HG02798 (cell line): ENCODE measurements around the gene ILDR1.
A peak's percentile ranks its signal among the peaks of the same experiment; 100 is the strongest.
"Not testable (repeated sequence)": the region's sequence is repeated elsewhere in the genome, so short reads cannot be mapped to it uniquely, and the experiment has no call there.

ENCODE experiments used
- ATAC-seq: cut with Tn5 transposase; IDR thresholded peaks from one replicate; pipeline ENCODE4 v1.9.1; 2021; ENCODE audit warnings: mild to moderate bottlenecking; ENCODE audit not compliant: unreplicated experiment, poor library complexity

Gene ILDR1

DNA sequence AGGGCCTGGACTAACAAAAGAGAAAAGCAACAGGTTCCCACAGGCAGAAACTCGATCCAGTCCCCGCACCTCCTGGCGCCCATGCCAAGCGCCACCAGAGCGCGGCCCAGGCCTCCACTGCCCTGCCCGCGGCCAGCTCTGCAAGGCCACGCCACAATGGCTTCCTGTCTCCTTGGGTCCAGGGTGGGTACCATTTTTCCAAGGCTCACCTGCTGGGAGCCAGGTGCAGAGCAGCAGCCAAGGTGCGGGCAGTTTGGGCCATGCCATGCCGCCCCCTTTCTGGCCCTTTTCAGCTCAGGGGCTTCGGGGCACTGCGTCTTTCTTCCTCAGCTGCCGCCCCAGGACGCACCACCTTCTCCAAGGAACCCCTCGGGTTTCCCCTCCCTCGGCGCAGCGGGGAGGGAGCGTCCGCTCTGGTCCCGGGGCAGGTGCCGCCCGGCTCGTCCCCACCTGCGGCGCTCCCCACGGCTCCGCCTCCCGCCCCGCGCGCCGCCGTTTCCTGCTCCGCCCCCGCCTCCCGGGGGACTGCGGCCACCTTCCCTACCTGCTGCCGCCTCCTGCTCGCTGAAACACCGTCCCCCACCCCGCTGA, at the start of gene ILDR1:
ILDR1 (minus strand) TSS at position 437 of the 591 bp plus-strand sequence; CDS start at position 267, 170 bp downstream.
- ATAC-seq, result peak; percentile 52

DNA sequence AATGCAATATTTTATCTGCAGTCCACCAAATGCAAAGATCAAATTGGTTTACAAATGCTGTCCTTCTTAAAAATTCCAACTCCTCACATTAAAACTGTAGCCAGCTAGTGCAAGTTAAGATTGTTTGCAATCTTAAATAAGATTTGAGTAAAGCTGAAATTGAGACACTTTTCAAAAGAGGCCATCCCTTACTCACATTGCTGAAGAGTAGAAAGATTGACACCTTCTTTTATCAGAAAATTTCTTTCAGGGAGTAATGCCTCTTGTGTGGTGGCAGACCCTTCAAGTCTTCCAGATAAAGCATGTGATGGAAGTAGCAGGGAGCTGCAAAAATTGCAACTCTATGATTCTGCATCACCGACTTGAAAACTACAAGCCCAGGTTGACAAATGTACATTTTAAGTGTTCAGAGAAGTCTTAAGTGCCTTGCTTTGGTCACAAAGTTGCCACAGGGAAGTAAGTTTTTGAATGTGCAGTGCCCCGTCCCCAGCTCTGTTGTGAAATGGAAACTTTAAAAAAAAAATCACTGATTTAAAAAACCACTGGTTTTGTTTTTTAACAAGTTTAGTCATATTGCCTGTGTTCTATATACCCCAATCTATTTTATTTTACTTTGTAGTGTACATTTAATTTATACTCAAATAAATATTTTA, 45.7 kb upstream of the ILDR1 start:
- ATAC-seq, result peak; percentile 42

- peak; percentile 46 for ATAC-seq
These were observed 45.1 kb upstream of the ILDR1 start for GRCh38 chr3:122067214-122067550.

DNA sequence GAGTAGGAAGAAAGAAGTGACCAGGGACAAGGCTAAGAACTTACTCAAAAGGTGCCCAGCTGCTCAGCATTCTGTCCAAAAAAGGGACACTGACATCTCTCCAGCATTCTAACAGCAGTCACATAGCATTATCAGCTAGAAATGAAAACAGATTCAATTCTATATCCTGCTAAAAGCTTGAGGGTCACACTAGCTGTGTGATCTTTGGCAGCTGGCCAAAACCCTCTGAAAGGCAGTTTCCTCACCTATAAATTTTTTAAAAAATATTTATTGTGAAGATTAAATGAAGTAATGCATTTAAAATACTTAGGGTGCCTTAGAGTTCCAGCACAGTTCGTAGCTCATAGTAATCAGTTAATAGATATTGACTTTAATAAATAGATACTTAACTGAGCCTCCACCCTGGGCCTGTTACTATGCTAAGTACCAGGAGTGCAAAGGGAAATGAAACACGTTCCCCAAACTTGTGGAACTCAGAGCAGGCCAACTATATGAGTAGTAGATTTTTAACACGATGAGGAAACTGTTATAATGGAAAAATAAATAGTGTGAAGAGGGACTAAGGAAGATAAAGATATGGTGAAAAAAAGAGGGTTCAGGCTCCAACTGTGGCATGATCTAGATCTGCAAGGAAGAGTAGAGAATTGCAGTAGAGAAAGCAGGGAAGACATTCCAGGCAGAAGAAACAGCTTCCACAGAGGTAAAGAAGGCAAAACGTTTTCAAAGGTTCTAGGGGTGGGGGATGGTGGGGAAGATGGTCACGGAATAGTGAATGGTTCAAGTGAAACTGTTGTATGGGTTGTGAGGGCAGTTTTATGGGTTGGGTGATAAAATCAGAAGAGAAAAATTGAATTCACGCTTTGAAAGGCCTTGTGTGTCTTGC, 44.5 kb upstream of the ILDR1 start:
- ATAC-seq, result peak; percentile 17

GRCh38 chr3:122064326-122064725, 42.3 kb upstream of the ILDR1 start:
- ATAC-seq, result no peak

DNA sequence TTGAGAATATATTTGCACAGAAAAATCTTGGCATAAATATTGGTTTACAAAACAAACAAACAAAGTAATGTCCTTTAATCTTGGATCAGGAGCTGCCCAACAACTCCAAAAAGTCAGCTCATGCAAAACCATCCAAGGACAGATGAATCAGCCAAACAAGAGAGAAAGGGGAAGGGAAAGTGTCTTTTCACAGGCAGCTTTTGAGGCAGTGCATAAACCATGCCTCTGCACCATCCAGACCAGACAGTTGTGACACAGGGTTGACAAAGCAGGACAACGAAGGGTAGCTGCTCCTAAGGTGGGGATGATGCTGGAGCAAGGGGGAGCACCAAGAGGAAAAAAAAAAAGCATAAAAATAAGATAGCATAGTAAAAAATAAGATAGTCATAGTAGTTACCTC, 41.9 kb upstream of the ILDR1 start:
- peak; percentile 37 for ATAC-seq

- no peak for ATAC-seq
These were observed 38.1 kb upstream of the ILDR1 start for GRCh38 chr3:122060040-122060698.

DNA sequence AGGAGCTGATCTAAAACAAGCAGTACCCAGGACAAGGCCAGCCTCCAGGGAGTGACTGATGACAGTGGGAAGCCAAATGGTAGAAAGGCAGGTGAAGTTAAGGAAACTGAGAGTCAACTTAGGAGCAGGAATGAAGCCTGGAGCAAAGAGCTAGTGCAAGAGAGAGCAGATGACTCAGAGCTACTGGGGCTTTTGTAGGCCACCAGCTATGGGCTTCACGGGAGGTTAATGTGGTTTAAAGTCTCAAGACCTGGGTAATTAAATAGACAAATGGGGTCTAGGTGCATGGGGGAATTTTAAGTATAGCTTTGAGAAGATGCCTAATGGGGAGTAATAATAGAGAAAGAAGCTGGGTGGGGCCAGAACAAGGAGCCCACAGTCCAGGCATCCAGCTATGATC, 36.2 kb upstream of the ILDR1 start:
- peak; percentile 45 for ATAC-seq

DNA sequence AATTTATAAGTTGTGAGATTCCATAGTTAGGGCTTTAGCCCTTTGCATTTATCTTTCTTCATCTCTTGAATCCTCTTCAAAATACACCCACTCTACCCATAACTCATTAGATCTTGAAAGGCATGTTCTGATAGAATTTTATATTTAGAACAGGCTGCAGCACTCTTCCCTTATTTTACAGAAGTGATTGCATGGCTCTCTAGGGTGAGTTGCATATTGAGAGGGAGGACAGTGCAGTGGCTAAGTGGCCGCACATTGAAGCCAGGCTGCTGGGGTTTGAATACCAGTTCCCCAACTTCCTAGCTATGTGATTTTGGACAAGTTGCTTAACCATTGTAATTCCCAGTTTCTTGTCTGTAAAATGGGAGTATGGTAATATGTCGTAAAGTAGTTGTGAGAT, 35.6 kb upstream of the ILDR1 start:
- ATAC-seq, result no peak

DNA sequence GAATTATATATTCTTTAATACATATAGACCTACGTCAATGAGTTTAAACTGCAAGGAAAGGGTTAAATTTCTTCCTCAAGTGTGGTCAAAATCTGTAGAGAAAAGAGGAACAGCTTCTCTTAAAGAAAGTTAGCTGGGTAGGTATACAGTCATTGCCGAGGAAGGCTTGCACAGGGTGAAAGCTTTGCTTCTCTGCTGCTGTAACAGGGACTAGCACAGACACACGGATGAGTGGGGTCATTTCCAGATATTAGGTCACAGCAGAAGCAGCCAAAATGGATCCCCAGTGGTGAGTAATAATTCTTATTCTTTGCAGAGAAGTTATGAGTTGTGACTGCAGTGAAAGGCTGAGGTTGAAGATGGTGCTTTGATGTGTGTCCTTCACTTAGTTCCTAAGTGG, 33.2 kb upstream of the ILDR1 start, which contains the start of gene CD86:
CD86 (plus strand) TSS at position 148 of the 400 bp plus-strand sequence; CDS start at position 276, 128 bp downstream.
- peak; percentile 86 for ATAC-seq

GRCh38 chr3:122052968-122053367, 30.9 kb upstream of the ILDR1 start:
- peak; percentile 61 for ATAC-seq

DNA sequence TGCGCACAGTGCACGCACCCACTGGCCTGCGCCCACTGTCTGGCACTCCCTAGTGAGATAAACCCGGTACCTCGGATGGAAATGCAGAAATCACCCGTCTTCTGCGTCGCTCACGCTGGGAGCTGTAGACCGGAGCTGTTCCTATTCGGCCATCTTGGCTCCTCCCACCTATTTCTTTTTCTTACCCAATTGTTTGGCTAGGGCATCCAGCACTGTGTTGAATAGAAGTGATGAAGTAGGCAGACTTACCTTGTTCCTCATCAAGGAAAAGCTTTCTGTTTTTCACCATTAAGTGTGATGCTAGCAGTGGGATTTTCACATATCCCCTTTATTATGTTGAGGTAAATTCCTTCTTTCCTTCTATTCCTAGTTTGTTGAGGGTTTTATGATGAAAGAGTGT, 25.7 kb upstream of the ILDR1 start:
- not testable (repeated sequence) for ATAC-seq

DNA sequence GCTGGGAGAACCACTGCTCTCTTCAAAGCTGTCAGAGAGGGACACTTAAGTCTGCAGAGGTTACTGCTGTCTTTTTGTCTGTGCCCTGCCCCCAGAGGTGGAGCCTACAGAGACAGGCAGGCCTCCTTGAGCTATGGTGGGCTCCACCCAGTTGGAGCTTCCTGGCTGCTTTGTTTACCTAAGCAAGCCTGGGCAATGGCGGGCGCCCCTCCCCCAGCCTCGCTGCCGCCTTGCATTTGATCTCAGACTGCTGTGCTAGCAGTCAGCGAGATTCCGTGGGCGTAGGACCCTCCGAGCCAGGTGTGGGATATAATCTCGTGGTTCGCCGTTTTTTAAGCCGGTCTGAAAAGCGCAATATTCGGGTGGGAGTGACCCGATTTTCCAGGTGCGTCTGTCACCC, 25.2 kb upstream of the ILDR1 start:
- ATAC-seq, result not testable (repeated sequence)

GRCh38 chr3:122033023-122033422, 11.0 kb upstream of the ILDR1 start:
- ATAC-seq, result no peak

- ATAC-seq, result no peak
These were observed 10.5 kb upstream of the ILDR1 start for GRCh38 chr3:122032531-122032930.

DNA sequence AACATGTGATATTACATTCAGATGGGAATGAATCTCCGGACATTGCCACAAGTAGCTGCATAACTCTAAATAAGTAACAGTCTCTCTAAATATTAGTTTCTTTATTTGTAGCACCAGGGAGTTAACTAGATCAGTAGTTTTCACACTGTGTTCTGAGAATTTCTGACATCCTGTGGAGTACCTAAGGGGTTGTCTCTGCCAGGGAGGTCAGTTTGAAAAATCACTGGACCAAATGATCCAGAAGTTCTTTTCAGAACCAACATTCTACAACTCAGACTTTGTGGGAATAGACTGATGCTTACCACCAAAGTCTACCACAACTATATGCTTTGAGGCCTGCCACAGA, 9.0 kb upstream of the ILDR1 start:
- peak; percentile 27 for ATAC-seq

DNA sequence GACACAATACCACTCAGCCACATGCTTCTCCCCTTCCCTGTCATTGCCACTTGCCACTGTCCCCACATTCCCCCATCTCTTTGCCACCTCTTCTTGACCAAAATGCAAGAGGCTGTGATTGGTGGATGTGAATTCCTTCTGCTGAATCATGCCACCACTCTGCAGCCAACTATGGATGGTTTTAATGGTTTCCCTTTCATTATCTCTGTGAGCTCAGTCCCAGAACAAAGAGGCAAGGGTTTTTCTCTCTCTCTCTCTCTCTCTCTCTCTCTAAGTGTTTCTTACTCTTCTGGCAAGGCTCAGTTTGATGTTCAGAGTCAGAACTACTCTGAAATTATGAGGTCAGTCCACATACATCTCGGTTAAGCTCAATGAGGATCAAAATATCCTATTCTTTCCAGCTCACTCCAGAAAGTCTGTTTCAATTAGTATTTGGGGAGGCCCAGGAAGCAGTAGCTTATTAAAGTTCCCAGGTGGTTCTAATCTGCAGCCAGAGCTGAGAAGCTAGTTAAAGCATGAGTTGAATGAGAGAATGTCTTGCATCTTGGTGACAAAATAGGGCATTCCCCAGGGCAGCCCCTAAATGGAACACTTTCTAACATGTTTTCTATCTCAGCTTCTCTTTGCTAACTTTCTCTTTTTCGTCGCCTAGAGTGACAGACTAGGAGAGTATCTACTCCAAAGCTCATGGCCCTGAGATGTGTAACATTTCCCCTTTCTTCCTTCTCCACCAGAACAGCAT, 8.5 kb upstream of the ILDR1 start:
- peak; percentile 74 for ATAC-seq

DNA sequence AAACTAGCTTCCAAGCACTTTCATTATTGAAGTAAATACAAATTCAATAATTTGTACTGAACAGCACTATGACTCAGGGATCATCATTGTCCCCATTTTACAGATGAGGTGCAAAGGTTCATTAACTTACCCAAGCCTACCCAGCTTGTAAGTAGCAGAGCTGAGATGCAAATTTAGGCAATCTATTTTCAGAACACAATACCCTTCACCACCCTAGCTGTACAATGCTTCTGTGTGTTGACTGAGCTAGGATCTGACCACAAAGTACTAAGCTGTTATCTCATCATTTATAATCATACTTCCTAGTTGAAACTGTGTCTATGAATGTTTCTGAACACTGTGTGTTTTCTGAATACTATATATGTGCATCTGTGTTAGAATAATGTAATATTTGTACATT, 3.2 kb upstream of the ILDR1 start:
- ATAC-seq, result peak; percentile 88

GRCh38 chr3:122024800-122025199, 2.8 kb upstream of the ILDR1 start:
- no peak for ATAC-seq

GRCh38 chr3:122023335-122023910, 1.4 kb upstream of the ILDR1 start:
- no peak for ATAC-seq
